ENCODE data around the gene TXNDC16.

TXNDC16 gene

DNA sequence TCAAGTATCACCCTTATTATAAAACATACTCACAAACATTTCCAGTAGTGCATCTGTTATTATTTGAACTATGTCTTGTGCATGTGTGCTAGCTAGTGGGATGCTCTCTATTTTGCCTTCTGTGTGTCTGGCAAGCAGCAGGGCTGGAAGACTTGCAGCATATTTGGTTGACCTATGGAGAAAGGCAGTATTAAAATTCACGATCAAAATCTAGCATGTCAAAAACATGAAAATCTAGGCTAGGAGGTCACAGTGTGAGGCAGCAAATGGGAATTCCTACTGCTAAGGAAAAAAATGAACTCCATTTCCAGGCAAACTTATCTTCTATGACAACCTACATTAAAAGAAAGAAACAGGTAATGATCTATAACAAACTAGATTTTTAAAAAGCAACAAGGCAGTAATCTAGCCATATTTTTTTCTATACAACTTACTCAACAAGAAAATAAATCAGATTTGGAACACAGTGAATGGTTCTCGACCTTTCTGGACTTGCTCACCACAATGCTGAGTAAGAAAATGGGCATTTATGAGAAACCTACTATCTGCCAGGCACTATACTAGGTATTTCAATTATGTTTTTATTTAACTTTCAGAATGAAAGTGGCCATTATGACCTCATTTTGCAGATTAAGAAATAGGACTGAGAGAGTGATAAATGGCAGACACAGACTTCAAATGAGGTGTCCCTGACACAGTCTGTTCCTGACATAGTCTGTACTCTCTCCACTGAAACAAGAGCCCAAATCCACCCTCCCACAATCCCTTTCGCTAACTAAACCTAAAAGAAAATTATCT, 96.8 kb downstream of the TXNDC16 start:
- DNase-seq (ENCODE audit: low read depth): no peak

DNA sequence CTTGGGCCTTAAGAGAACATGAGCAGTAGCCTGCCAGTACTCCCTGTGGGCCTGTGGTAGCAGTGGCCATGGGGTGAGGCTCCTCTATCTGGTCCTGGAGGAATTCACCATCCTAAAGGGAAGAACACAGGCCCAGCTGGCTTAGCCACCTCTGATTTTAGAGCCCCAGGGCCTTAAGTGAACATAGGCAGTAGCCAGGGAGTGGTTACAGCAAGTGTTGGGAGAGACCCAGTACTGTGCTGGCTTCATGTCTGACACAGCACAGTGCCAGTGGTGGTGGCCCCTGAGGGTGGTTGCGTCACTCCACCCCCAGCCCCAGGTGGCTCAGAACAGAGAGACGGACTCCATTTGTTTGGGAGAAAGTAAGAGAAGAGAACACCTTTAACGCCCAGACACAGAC, 105.1 kb downstream of the TXNDC16 start:
- DNase-seq (ENCODE audit: low read depth): no peak

GRCh38 chr14:52446355-52446754, 106.0 kb downstream of the TXNDC16 start:
- DNase-seq (ENCODE audit: low read depth): no peak

DNA sequence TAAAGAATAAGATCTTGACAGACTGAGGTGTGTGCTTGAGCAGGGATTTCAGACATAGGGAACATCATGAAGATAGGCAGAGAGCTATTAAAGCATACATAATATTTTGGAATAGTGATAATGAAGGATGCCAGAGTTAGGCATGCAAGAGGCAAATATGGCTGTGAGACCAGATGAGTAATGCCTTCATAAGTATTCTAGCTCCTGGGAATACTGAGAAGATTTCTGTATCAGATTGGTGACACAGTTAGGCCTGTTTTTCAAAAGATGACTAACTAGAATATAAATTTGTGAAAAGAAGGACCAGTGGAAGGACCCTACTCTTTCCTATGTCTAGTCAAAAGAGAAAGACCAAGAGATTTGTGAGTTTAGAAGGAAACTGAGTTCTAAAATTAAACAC, 108.8 kb downstream of the TXNDC16 start:
- DNase-seq (ENCODE audit: low read depth): no peak

- no peak for DNase-seq (ENCODE audit: low read depth)
Measured at GRCh38 chr14:52442602-52443001, 109.7 kb downstream of the TXNDC16 start.

DNA sequence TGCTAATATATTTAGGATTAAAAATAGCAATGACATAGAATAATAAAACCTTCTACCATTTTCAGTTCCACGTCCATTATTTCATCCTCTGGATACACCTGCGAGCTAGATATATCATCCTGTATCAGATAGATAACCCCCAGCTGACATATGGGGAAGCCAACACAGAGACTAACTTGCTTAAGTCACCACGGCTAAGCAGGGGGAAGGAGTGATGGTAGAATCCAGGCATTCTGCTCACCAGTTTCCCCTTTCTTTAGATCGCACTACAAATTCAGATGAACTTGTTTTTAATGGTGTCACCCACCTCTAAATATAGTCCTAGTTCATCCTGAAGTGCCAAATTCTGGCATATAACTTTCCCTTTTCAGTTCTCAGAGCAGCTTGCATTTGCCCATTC, 110.1 kb downstream of the TXNDC16 start:
- DNase-seq (ENCODE audit: low read depth): no peak

- DNase-seq (ENCODE audit: low read depth): no peak
Measured at GRCh38 chr14:52439476-52439875, 112.8 kb downstream of the TXNDC16 start.

DNA sequence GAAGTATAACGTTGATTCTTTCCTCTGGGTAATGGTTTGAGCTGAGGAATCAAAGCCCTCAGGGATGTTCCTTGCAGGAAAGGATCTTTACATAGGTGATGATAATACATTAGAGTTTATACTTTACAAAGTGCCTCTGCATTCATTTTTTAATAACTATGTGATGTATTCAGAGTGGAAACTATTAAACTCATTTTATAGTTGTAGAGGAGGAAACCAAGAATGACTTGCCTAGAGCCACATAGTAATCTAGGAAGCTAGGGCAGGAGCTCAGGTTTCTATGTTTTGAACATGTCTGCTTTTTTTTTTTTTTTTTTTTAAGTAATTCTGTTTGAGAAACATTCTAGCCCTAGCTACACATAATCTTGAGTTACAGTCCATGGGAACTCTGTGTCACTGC, 117.3 kb downstream of the TXNDC16 start:
- DNase-seq (ENCODE audit: low read depth): no peak

GRCh38 chr14:52430474-52430873, 121.8 kb downstream of the TXNDC16 start:
- DNase-seq (ENCODE audit: low read depth): no peak

- DNase-seq (ENCODE audit: low read depth): no peak
Measured at GRCh38 chr14:52429451-52429850, 122.9 kb downstream of the TXNDC16 start.

- no peak for DNase-seq (ENCODE audit: low read depth)
Measured at GRCh38 chr14:52427460-52427859, 124.8 kb downstream of the TXNDC16 start.

DNA sequence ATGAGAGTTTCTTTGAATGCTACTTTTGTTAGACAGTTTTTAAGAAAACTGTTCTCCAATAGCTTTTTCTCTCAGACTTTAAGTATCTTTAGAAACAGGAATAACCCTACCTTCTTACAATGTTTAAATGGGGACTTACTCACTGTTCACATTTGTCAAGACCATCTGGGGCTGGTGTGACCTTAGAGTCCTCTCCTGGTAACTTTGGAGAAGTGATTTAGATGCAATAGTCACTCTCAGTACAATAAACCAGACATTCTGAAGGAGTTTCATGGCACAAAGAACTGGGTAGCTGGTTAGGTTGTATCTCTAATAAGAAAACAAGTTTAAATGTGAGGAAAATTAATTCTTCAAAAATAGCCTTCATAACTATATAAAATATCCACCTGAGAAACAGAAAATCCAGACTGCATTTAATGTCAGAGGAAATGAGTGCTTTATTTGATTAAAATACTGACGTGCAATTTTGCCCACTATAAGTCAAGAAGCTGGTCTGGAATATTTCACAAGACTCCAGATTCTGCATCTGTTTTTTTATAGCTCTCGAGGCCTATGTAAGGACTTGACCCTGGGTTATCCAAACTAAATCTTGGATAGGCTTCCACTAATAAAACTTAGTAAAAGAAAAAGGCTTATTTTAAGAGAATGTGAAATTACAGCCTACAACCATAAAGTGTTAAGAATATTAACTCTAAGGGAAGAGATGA, 129.5 kb downstream of the TXNDC16 start:
- DNase-seq (ENCODE audit: low read depth): no peak

- DNase-seq (ENCODE audit: low read depth): no peak
Measured at GRCh38 chr14:52417139-52417538, 135.2 kb downstream of the TXNDC16 start.

- no peak for DNase-seq (ENCODE audit: low read depth)
Measured at GRCh38 chr14:52413729-52414408, 138.4 kb downstream of the TXNDC16 start.

DNA sequence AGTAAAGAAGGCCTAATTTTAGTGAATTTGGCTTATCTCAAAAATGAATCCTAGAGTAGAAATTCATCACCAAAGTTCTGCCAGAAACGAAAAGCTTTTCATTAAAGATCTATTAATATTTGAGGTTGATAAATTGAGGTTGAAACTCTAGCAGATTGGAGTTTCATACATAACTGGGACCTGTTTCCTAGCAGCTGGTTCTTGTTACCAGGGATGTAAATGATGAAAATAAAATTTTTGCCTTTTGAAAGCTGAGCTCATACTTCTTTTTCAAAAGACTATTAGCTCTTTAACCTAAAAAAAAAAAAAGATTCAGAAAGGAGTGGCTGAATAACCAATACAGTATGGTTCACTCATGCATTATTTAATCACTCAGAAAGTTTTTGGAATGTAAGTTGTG, 139.9 kb downstream of the TXNDC16 start:
- no peak for DNase-seq (ENCODE audit: low read depth)

DNA sequence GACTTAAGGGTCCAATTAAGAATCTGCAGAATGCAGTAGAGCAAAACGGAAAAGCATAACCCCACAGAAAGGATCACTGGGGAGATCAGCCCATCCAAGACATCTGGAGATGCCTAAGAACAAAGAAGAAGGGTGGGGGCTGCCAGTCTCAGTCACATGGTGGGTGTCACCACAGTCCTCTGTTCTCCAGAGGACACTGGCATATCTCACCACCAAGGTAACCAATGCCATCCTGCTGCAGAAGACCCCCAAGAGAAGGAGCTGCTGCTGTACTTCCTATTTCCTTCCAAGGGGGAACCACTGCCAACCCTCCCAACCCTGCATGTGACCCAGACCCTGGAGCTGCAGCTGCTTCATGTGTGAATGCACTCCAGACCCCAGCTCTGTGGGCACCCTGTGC, 147.0 kb downstream of the TXNDC16 start:
- DNase-seq (ENCODE audit: low read depth): no peak

- DNase-seq (ENCODE audit: low read depth): no peak
Measured at GRCh38 chr14:52402812-52403526, 149.3 kb downstream of the TXNDC16 start.

GRCh38 chr14:52400846-52401245, 151.5 kb downstream of the TXNDC16 start:
- no peak for DNase-seq (ENCODE audit: low read depth)

DNA sequence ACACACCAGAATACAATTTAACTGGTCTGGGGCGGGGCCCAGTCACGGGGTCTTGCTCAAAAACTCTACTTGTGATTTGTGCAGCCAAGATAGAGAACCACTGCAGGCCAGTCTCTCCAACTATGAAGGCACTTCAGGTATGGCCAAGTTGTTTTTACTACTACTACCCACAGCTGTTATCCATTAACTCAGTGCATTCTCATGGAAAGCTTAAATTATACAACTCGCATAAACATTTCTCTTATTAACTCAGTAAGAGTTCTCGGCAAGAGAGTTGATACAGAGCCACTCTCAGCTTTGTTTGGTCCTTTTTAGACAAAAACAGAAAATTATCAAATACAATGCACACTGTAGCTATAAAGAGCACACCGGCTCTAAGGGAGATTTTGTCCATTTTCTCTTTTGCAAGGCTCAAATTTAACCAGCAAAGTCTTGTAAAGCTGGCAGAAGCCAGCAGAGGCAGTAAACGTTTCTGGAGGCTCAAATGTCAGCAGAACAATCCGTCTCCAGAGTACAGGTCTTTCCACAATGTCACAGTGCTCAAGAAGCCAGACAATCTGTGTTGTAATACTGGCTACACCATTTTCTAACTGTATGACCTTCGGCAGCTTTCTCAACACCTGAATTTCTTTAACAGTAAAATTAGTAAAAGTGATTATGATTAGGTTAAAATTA, 152.2 kb downstream of the TXNDC16 start:
- DNase-seq (ENCODE audit: low read depth): no peak

GRCh38 chr14:52399104-52399503, 153.2 kb downstream of the TXNDC16 start:
- DNase-seq (ENCODE audit: low read depth): no peak

DNA sequence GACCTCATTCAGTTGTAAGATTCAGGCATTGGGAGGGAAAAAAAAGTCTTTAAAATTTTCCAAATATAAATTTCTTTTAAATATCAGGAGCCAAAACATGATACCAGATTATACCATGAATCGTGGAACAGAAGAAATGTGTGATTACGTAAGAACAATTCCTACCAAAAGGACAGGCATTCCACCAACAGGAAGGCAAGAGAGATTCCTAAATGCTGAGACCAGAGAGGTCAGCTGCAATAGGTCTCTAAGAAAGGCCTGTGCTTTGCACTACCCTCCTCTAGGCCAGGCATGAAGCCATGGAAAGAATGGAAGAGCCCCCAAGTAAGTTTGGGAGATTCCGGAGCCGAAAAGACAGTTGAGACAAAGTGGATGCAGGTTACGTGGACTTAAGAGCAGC, 154.5 kb downstream of the TXNDC16 start:
- no peak for DNase-seq (ENCODE audit: low read depth)

DNA sequence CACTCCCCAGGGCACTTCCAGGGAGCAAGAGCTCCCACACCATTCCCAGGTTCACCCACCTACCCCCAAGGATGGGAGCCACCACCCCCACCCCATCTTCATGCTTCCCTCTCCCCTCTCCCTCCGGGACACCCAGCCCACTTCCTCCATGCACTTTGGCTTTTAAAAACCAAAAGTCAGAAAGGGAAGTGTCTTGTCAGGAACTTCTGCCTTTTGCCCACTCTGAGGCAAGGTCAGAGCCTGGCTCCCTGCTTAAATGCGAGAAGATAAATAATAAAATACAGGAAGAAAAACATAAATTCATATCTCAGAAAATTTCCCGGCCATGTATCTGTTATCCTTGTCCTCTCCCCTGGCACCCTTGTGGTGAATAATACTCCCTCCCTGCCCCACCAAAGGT, 156.6 kb downstream of the TXNDC16 start:
- DNase-seq (ENCODE audit: low read depth): no peak

Data from T follicular helper cell (primary cell).